ENCODE measurements around the gene SMIM8. TPM values are rescaled to one million over a fixed set of nuclear protein-coding genes. Genes with fewer than 3 reads are reported as not detected.
"Not testable (repeated sequence)": the region's sequence is repeated elsewhere in the genome, so short reads cannot be mapped to it uniquely, and the experiment has no call there.

The SMIM8 gene
- total and polyA plus RNA-seq, 2 experiments from 2014 or later: 11.4 to 23.5 TPM

DNA sequence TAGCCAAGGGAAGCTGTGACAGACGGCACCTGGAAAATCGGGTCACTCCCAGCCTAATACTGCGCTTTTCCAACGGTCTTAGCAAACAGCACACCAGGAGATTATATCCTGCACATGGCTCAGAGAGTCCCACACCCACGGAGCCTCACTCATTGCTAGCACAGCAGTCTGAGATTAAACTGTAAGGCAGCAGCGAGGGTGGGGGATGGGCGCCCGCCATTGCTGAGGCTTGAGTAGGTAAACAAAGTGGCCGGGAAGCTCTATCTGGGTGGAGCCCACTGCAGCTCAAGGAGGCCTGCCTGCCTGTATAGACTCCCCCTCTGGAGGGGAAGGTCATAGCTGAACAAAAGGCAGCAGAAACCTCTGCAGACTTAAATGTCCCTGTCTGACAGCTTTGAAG is 21.1 kb upstream of the SMIM8 start:
- not testable (repeated sequence) for H3K27me3 ChIP-seq (ENCODE audit: insufficient read depth); H3K4me3 Mint-ChIP-seq; H3K36me3 ChIP-seq (ENCODE audit: insufficient read depth); H3K4me1 ChIP-seq (ENCODE audit: insufficient read depth); H3K79me2 ChIP-seq (replicated peaks; ENCODE audit: insufficient read depth); H3K4me1 Mint-ChIP-seq; H3K4me3 ChIP-seq; DNase-seq (ENCODE audit: low spot score); H3K9me2 ChIP-seq (ENCODE audit: insufficient read depth); H4K20me1 ChIP-seq (replicated peaks; ENCODE audit: insufficient read depth); H2AFZ ChIP-seq; H3K36me3 Mint-ChIP-seq (ENCODE audit: low read depth); H3K27ac ChIP-seq (ENCODE audit: low read depth); H3K4me2 ChIP-seq; H3F3A ChIP-seq (replicated peaks; ENCODE audit: low read depth); H3K27me3 Mint-ChIP-seq (ENCODE audit: insufficient read depth, low read depth, poor library complexity); H3K27ac Mint-ChIP-seq; ATAC-seq
- peaks cover 39% of the 10 kb centered on the region for H3K9me3 Mint-ChIP-seq

- Histone ChIP-seq H3F3A (replicated peaks; ENCODE audit: low read depth) (no peaks in the 10 kb centered on the region), H3K4me3 (no peak overlapping the region), H3K4me1 (ENCODE audit: insufficient read depth) (no peaks in the 10 kb centered on the region), H3K27ac (ENCODE audit: low read depth) (no peak overlapping the region), H2AFZ (no peak overlapping the region), H3K27me3 (ENCODE audit: insufficient read depth) (no peaks in the 10 kb centered on the region), H3K9me2 (ENCODE audit: insufficient read depth) (no peaks in the 10 kb centered on the region), H3K36me3 (ENCODE audit: insufficient read depth) (no peaks in the 10 kb centered on the region), H4K20me1 (replicated peaks; ENCODE audit: insufficient read depth) (no peaks in the 10 kb centered on the region), H3K79me2 (replicated peaks; ENCODE audit: insufficient read depth) (no peaks in the 10 kb centered on the region), H3K4me2 (no peak overlapping the region)
- Mint-ChIP-seq H3K4me1 (no peaks in the 10 kb centered on the region), H3K9me3 (peaks cover 16% of the 10 kb centered on the region; the same call in 2 of the 3 replicates), H3K36me3 (ENCODE audit: low read depth) (no peaks in the 10 kb centered on the region), H3K27me3 (ENCODE audit: insufficient read depth, low read depth, poor library complexity) (peaks cover 1% of the 10 kb centered on the region), H3K27ac (no peak overlapping the region), H3K4me3 (no peak overlapping the region)
- DNase-seq (ENCODE audit: low spot score) (no peak), ATAC-seq (no peak)
- TF ChIP-seq EZH2phosphoT487 (IDR thresholded peaks at IDR 0.05; ENCODE audit: unreplicated experiment) (no peak), STAT1 (IDR thresholded peaks at IDR 0.05; ENCODE audit: unreplicated experiment) (no peak), CREB1 (CRISPR knock-in tag; IDR thresholded peaks at IDR 0.05; ENCODE audit: low read depth) (no peak), ZNF331 (CRISPR knock-in tag; IDR thresholded peaks at IDR 0.05; ENCODE audit: low read depth) (no peak), EZH2 (IDR thresholded peaks at IDR 0.05; ENCODE audit: low read depth, unreplicated experiment) (no peak), NANOG (IDR thresholded peaks at IDR 0.05; ENCODE audit: borderline replicate concordance) (no peak), CTCF (conservative IDR thresholded peaks at IDR 0.05; ENCODE audit: low read depth in 2 of 2) (no peak), ETS1 (IDR thresholded peaks at IDR 0.05) (no peak), POLR2AphosphoS5 (IDR thresholded peaks at IDR 0.05; ENCODE audit: low read depth) (no peak), ZNF114 (CRISPR knock-in tag; IDR thresholded peaks at IDR 0.05) (no peak)
- TF ChIP-seq, protein P1, sequence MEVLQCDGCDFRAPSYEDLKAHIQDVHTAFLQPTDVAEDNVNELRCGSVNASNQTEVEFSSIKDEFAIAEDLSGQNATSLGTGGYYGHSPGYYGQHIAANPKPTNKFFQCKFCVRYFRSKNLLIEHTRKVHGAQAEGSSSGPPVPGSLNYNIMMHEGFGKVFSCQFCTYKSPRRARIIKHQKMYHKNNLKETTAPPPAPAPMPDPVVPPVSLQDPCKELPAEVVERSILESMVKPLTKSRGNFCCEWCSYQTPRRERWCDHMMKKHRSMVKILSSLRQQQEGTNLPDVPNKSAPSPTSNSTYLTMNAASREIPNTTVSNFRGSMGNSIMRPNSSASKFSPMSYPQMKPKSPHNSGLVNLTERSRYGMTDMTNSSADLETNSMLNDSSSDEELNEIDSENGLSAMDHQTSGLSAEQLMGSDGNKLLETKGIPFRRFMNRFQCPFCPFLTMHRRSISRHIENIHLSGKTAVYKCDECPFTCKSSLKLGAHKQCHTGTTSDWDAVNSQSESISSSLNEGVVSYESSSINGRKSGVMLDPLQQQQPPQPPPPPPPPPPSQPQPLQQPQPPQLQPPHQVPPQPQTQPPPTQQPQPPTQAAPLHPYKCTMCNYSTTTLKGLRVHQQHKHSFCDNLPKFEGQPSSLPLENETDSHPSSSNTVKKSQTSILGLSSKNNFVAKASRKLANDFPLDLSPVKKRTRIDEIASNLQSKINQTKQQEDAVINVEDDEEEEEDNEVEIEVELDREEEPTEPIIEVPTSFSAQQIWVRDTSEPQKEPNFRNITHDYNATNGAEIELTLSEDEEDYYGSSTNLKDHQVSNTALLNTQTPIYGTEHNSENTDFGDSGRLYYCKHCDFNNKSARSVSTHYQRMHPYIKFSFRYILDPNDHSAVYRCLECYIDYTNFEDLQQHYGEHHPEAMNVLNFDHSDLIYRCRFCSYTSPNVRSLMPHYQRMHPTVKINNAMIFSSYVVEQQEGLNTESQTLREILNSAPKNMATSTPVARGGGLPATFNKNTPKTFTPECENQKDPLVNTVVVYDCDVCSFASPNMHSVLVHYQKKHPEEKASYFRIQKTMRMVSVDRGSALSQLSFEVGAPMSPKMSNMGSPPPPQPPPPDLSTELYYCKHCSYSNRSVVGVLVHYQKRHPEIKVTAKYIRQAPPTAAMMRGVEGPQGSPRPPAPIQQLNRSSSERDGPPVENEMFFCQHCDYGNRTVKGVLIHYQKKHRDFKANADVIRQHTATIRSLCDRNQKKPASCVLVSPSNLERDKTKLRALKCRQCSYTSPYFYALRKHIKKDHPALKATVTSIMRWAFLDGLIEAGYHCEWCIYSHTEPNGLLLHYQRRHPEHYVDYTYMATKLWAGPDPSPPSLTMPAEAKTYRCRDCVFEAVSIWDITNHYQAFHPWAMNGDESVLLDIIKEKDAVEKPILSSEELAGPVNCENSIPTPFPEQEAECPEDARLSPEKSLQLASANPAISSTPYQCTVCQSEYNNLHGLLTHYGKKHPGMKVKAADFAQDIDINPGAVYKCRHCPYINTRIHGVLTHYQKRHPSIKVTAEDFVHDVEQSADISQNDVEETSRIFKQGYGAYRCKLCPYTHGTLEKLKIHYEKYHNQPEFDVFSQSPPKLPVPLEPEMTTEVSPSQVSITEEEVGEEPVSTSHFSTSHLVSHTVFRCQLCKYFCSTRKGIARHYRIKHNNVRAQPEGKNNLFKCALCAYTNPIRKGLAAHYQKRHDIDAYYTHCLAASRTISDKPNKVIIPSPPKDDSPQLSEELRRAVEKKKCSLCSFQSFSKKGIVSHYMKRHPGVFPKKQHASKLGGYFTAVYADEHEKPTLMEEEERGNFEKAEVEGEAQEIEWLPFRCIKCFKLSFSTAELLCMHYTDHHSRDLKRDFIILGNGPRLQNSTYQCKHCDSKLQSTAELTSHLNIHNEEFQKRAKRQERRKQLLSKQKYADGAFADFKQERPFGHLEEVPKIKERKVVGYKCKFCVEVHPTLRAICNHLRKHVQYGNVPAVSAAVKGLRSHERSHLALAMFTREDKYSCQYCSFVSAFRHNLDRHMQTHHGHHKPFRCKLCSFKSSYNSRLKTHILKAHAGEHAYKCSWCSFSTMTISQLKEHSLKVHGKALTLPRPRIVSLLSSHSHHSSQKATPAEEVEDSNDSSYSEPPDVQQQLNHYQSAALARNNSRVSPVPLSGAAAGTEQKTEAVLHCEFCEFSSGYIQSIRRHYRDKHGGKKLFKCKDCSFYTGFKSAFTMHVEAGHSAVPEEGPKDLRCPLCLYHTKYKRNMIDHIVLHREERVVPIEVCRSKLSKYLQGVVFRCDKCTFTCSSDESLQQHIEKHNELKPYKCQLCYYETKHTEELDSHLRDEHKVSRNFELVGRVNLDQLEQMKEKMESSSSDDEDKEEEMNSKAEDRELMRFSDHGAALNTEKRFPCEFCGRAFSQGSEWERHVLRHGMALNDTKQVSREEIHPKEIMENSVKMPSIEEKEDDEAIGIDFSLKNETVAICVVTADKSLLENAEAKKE (CRISPR knock-in tag; IDR thresholded peaks at IDR 0.05): no peak
These were observed 13.4 kb upstream of the SMIM8 start for GRCh38 chr6:87308970-87309369.

All from GM23338 (cell line).